Astrocyte of the cerebellum (primary cell): ENCODE measurements around the gene KDM3B.

ENCODE experiments used
- DNase-seq: peaks from one replicate; pipeline ENCODE4 v3.0.0-alpha.2; 2011; ENCODE audit warnings: low read depth
- H3K4me3 ChIP-seq: 2 replicates; pipeline ENCODE4 v1.5.1; 2011; ENCODE audit warnings: mild to moderate bottlenecking, low read depth, low read length, moderate library complexity
- CTCF ChIP-seq: IDR thresholded peaks from 2 replicates; pipeline ENCODE4 v1.5.1; 2012; ENCODE audit warnings: low read length, low read depth, moderate library complexity, mild to moderate bottlenecking; ENCODE audit errors: missing control alignments
- in situ Hi-C: cut with HindIII; loops from 2 replicates; pipeline ENCODE4 v1.10.0; 2017; ENCODE audit warnings: low sequenced_read_pairs

The KDM3B gene

DNA sequence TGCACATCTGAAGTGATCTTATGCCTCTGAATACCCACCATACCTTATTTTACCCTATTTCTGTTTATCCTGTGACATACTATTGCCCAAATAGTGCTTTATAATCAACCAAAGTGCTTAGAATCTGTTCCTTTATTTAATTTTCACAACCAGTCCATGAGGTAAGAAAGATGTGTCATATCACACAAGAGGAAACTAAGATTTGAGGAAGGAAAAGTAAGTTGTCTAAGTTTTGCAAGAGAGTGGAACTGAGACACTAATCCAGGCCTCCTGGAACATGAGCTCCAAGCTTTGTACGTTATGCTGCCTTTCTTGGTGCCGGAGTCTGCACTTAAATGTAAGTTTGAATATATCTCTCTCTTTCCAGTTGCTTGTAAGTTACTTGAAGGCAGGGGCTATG lies 17.2 kb downstream of the KDM3B start:
- in situ Hi-C loops: no loop called here
- DNase-seq: no peak

GRCh38 chr5:138370537-138370936 lies 18.1 kb downstream of the KDM3B start:
- no peak for TF ChIP-seq CTCF
- in situ Hi-C loops: no loop called here
- no peak overlapping the region for H3K4me3 ChIP-seq
- DNase-seq: no peak

More for the DNA sequence above, 17.2 kb downstream of the KDM3B start:
- TF ChIP-seq CTCF: no peak
- no peak overlapping the region for H3K4me3 ChIP-seq

- no peak for DNase-seq
- no peak overlapping the region for H3K4me3 ChIP-seq
- in situ Hi-C loops: no loop called here
- no peak for TF ChIP-seq CTCF
These were observed 19.0 kb downstream of the KDM3B start for GRCh38 chr5:138371454-138371853.

GRCh38 chr5:138372225-138372624 lies 19.7 kb downstream of the KDM3B start:
- DNase-seq: no peak
- no peak overlapping the region for H3K4me3 ChIP-seq
- no peak for TF ChIP-seq CTCF
- in situ Hi-C loops: no loop called here

DNA sequence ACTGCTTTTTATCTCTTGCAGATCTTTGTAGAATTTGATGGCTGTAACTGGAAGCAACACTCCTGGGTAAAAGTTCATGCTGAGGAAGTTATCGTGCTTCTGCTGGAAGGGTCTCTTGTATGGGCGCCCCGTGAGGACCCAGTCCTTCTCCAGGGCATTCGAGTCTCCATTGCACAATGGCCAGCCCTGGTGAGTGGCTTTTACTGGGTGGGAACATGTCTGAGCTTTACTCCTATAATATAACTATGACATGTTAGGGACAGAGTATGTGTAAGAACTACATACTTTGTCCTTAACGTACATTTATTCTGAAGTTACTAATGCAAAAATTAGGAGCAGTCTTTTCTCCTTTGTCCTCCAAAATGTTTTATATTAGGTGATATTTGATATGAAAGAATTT lies 20.2 kb downstream of the KDM3B start:
- no peak for TF ChIP-seq CTCF
- H3K4me3 ChIP-seq: no peak overlapping the region
- in situ Hi-C loops: no loop called here
- DNase-seq: no peak

- TF ChIP-seq CTCF: no peak
- in situ Hi-C loops: no loop called here
- no peak for DNase-seq
- H3K4me3 ChIP-seq: no peak overlapping the region
These were observed 29.9 kb downstream of the KDM3B start for GRCh38 chr5:138382347-138382746.

- H3K4me3 ChIP-seq: no peak overlapping the region
- DNase-seq: no peak
- no peak for TF ChIP-seq CTCF
- in situ Hi-C loops: no loop called here
These were observed 33.2 kb downstream of the KDM3B start for GRCh38 chr5:138385660-138386059.
